CD4-positive, CD25-positive, alpha-beta regulatory T cell (primary cell): ENCODE data around the gene HTATSF1. TPM values are rescaled to one million over a fixed set of nuclear protein-coding genes. Genes with fewer than 3 reads are reported as not detected.

ENCODE experiments used
- ATAC-seq, 2 donors: fragments of 150-1000 bp; cut with Tn5 transposase; one replicate each; pipeline ENCODE4 v1.10.0; 2021; ENCODE audit warnings: low read depth in 2 of 2, moderate number of reproducible peaks in 2 of 2, moderate library complexity in 1 of 2
- DNase-seq, 3 donors: peaks; one replicate each; pipeline versions ENCODE4 v3.0.0 to v3.0.0-alpha.2; 2012 to 2022; ENCODE audit warnings: mixed read lengths in 1 of 3
- H3K27ac ChIP-seq: one replicate; pipeline ENCODE4 v1.7.0; 2013; ENCODE audit warnings: mild to moderate bottlenecking, low read length; ENCODE audit not compliant: insufficient read depth, poor library complexity, severe bottlenecking
- H3K27me3 ChIP-seq: one replicate; pipeline ENCODE4 v1.7.0; 2013; ENCODE audit warnings: low read length; ENCODE audit not compliant: control insufficient read depth, insufficient read depth
- H3K36me3 ChIP-seq: one replicate; pipeline ENCODE4 v1.7.0; 2013; ENCODE audit warnings: mild to moderate bottlenecking, low read length, moderate library complexity; ENCODE audit not compliant: control insufficient read depth, insufficient read depth
- H3K4me1 ChIP-seq: 2 replicates; pipeline ENCODE4 v1.7.0; 2013; ENCODE audit warnings: mild to moderate bottlenecking, low read length; ENCODE audit not compliant: insufficient read depth, control insufficient read depth, poor library complexity, severe bottlenecking
- H3K4me3 ChIP-seq: one replicate; pipeline ENCODE4 v1.7.0; 2013; ENCODE audit warnings: low read depth, mild to moderate bottlenecking, low read length, moderate library complexity
- H3K9me3 ChIP-seq, 2 experiments: 1 replicate in 1 of 2; 2 replicates in 1 of 2; pipeline ENCODE4 v1.7.0; 2013; ENCODE audit warnings: low read length in 2 of 2, mild to moderate bottlenecking in 1 of 2, moderate library complexity in 1 of 2; ENCODE audit not compliant: control insufficient read depth in 2 of 2
- H3K27ac Mint-ChIP-seq, 3 donors: one replicate each; pipeline ENCODE4 v1.8.0; 2020 to 2022; ENCODE audit warnings: mild to moderate bottlenecking in 3 of 3, mixed read lengths in 3 of 3, moderate library complexity in 2 of 3
- H3K27me3 Mint-ChIP-seq: one replicate; pipeline ENCODE4 v1.8.0; 2022; ENCODE audit warnings: mild to moderate bottlenecking, mixed read lengths
- H3K36me3 Mint-ChIP-seq: one replicate; pipeline ENCODE4 v1.8.0; 2020; ENCODE audit warnings: mixed read lengths
- H3K4me1 Mint-ChIP-seq, 4 donors: one replicate each; pipeline ENCODE4 v1.8.0; 2020 to 2022; ENCODE audit warnings: mixed read lengths in 4 of 4, mild to moderate bottlenecking in 1 of 4
- H3K4me3 Mint-ChIP-seq, 4 donors: one replicate each; pipeline ENCODE4 v1.8.0; 2020 to 2022; ENCODE audit warnings: mild to moderate bottlenecking in 4 of 4, mixed read lengths in 4 of 4, moderate library complexity in 3 of 4
- H3K9me3 Mint-ChIP-seq, 7 donors: one replicate each; pipeline ENCODE4 v1.8.0; 2020 to 2022; ENCODE audit warnings: mixed read lengths in 7 of 7, mild to moderate bottlenecking in 3 of 7, moderate library complexity in 2 of 7
- polyA plus RNA-seq, 4 donors: library from polyadenylated mRNA; unstranded; fragments of 300-500 nt; fragmentation: Illumina TruSeq; gene quantifications; one replicate each; pipeline ENCODE4 v1.2.3, GENCODE V29; 2021
- total RNA-seq: library from RNA; stranded (reverse); gene quantifications from one replicate; pipeline ENCODE4 v1.2.3, GENCODE V29; 2022

HTATSF1 gene
- total and polyA plus RNA-seq, 5 donors from 2014 or later = 32.9 to 50.6 (median 45.8) TPM

- no peaks in the 10 kb centered on the region for H3K36me3 ChIP-seq
- Mint-ChIP-seq H3K4me3 (no peak overlapping the region), H3K27ac (no peak overlapping the region), H3K4me1 (no peaks in the 10 kb centered on the region), H3K9me3 (no peaks in the 10 kb centered on the region), H3K27me3 (peaks cover 13% of the 10 kb centered on the region), H3K36me3 (no peaks in the 10 kb centered on the region)
- H3K4me1 ChIP-seq = no peaks in the 10 kb centered on the region
- no peak overlapping the region for H3K4me3 ChIP-seq
- H3K9me3 ChIP-seq = no peaks in the 10 kb centered on the region
- no peaks in the 10 kb centered on the region for H3K27me3 ChIP-seq
- DNase-seq (no peak), ATAC-seq (no peak)
- H3K27ac ChIP-seq = no peak overlapping the region
Measured at GRCh38 chrX:136555694-136556093, 58.3 kb downstream of the HTATSF1 start.

Other genes with a start within 250 kb of the HTATSF1 start
- 4.7 TPM for gene MAP7D3, start 246.2 kb upstream of the HTATSF1 start, total RNA-seq
- 1 to 10 TPM; 2.5 to 4.7 (median 3.0) TPM for gene MAP7D3, start 246.2 kb upstream of the HTATSF1 start, polyA plus RNA-seq
- not detected for gene ADGRG4, start 196.6 kb upstream of the HTATSF1 start, total RNA-seq
- not detected for gene ADGRG4, start 196.6 kb upstream of the HTATSF1 start, polyA plus RNA-seq
- not detected for gene BRS3, start 9.6 kb upstream of the HTATSF1 start, total RNA-seq
- not detected for gene BRS3, start 9.6 kb upstream of the HTATSF1 start, polyA plus RNA-seq
- gene VGLL1, start 34.6 kb downstream of the HTATSF1 start, total RNA-seq = not detected
- gene VGLL1, start 34.6 kb downstream of the HTATSF1 start, polyA plus RNA-seq = not detected
- 24.0 TPM for gene CD40LG, start 150.6 kb downstream of the HTATSF1 start, total RNA-seq
- 10 to 100 TPM in 2 of 4 donors, 1 to 10 TPM in 2; 7.6 to 25.0 (median 14.3) TPM for gene CD40LG, start 150.6 kb downstream of the HTATSF1 start, polyA plus RNA-seq